ENCODE data around the gene PRR16.

DNA sequence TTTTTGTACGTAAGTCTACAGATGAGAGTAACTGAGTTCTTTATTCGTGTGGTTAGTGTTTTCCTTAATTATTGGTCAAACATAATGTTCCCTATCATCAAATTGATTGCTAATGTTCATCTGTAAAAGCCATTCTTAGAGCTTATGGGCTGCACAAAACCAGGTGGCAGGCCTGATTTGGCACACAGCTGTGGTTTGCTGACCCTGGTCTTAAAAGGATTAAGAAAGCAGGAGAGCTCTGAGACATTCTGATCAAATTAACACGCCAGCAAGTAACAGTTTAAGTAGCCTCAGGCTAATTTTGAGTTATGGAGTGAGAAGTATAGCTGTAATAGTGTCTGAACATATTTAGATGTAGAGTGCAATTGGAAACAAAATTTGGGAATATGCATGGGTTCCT lies 63.2 kb downstream of the PRR16 start:
- TF ChIP-seq, protein P1, sequence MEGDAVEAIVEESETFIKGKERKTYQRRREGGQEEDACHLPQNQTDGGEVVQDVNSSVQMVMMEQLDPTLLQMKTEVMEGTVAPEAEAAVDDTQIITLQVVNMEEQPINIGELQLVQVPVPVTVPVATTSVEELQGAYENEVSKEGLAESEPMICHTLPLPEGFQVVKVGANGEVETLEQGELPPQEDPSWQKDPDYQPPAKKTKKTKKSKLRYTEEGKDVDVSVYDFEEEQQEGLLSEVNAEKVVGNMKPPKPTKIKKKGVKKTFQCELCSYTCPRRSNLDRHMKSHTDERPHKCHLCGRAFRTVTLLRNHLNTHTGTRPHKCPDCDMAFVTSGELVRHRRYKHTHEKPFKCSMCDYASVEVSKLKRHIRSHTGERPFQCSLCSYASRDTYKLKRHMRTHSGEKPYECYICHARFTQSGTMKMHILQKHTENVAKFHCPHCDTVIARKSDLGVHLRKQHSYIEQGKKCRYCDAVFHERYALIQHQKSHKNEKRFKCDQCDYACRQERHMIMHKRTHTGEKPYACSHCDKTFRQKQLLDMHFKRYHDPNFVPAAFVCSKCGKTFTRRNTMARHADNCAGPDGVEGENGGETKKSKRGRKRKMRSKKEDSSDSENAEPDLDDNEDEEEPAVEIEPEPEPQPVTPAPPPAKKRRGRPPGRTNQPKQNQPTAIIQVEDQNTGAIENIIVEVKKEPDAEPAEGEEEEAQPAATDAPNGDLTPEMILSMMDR (IDR thresholded peaks at IDR 0.05) = no peak
- TF ChIP-seq NR2C2 (CRISPR knock-in tag; IDR thresholded peaks at IDR 0.05) = no peak

All from WTC11 (cell line).